Epidermal melanocyte (primary cell): ENCODE measurements around the gene WWTR1.
A peak's percentile ranks its signal among the peaks of the same experiment; 100 is the strongest.

Experiments used
- DNase-seq: peaks from one replicate; pipeline ENCODE4 v3.0.0; 2011; ENCODE audit warnings: low spot score; ENCODE audit not compliant: insufficient read length

Gene WWTR1

DNA sequence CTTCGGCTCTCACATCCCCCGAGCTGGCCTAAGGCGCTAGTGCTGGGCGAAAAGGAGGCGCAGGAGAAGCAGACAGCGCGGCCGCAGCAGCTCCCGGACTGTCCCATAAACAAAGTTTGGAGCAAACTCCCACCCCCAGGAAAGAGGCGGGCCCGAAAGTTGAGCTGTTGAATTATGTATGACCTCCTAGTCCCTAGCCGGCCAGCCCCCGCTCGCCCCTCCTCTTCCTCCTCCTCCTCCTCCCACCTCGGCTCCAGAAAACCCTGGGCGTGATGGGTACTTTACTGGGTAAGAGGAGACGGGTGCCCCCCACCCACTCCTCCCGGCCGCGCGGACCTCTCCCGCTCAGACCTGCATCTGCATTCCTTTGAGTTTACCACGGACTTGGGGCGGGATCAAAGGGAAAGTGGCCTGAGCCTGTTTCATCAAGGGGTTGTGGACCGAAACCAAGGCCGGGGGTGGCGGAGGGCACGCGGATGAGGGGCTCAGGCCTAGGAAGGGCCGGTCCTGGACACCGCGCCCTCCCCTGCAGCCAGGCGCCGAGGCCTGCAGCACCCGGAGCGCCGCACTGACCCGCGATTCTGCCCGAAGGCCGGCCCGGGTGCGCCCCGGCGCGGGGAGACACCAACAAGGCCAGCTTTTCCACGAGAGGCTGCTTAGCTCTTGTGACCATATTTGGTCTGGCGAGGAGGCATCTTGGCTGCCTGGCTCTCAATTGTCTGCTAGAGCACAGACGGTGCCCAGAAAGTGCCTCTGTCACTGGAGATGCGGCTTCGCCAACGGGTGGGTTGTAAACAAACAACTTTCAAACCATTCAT is at the start of gene WWTR1:
Gene WWTR1, minus strand, starts transcription at position 100 of the 818 bp plus-strand sequence. CDS start 719 bp downstream, outside the sequence.
- DNase-seq, result peak; percentile 82

DNA sequence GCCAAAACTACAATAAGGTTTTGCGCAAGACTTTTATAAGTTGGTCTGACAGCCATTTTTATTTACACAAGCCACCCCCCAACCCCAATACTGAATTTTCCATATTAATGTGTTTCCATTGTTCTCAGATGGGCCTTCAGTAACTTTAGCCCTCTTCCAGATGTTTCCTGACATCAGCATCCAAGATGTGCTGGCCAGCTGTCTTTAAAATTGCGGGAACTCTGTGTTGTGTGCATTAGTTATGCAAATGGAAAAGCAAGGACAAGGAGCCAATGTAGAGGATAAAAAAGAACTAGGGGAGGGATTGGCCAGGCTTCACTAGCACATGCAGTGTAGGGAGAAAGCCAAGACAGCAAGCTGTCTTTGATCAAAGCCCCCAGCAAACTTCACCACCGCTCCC is 49.1 kb upstream of the WWTR1 start:
- DNase-seq, result no peak

GRCh38 chr3:149705416-149705815 is 47.6 kb upstream of the WWTR1 start:
- DNase-seq, result no peak

DNA sequence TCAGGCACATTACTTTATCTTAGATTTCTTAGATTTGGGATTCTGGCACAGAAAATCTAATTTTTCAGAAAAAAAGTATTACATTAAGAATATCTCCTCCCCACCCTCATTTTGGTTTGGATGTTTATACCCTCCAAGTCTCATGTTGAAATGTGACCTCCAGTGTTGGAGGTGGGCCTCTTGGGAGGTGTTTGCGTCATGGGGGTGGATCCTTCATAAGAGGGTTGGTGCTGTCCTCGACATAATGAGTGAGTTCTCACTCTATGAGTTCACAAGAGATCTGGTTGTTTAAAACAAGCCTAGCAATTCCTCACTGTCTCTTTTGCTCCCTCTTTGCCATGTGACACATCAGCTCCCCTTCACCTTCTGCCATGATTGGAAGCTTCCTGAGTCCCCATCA is 45.6 kb upstream of the WWTR1 start:
- no peak for DNase-seq

DNA sequence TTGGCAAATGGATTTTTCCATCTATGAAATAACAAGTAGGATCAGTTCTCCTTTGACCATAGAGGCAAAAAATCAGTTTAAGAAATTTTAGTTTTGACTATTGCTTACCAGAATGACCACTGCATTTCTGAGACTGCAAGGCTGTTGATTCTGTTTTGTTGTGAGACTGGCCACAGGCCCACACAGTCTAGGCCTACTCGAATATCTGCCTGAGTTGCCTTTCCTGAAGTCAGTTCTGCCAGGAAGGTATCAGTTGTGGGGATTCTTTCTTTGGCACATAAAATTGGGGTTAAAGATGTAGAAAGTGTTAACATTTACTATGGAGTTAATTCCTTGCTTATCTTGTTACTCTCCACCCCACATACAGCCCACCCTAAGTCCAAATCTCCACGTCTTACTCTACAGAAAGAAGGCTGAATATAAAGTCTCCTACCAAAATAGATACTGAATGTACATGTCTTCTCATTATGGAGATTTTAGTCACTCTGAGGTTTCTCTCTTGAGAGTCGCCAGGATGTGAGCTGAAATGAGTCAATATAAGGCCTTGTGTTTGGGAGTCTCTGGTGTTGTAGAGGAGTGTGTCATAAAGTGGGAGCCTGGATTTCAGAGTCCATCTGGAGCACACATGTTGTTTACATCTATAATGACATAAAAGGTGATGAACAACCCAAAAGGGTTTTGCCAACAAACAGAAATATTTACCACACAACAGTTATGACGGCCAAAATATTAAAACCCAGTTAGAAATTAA is 45.0 kb upstream of the WWTR1 start:
- peak; percentile 44 for DNase-seq

- DNase-seq, result no peak
These were observed 44.1 kb upstream of the WWTR1 start for GRCh38 chr3:149701977-149702350.

DNA sequence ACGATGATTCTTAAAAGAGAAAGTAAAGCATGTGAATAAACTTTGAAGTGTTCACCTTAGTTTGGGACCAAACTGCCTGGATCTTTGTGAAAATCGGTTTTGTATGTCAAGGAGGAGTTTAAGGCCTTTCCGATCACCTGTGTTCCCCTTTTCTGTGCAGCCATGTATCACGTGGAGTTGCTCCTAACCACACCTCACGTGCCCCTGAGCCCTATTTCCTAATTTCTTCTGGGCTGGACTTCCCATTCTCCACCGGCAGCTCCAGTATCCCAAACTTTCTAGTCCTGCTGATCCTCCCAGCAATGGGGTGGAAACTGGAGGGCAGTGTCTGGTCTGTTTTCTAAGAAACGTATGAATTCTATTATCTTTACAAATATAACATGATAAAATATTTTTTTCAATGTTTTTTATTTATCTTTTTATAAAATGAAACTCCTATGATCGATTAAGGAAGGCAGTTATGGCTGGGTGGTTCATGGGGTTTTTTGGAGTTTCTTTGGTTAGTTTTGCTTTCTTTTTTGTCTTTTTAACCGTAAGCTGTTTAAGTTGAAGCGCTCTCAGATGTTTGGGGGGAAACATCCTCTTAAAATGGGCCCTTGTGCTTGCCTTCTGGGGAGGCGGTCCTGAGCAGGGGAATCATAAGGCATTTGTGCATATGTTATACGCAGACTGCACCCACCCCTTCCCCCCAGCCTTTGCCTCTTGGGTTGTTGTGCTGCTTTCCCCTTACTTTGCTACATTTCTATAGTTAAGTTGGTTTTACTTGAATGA is 43.6 kb upstream of the WWTR1 start:
- DNase-seq, result no peak

DNA sequence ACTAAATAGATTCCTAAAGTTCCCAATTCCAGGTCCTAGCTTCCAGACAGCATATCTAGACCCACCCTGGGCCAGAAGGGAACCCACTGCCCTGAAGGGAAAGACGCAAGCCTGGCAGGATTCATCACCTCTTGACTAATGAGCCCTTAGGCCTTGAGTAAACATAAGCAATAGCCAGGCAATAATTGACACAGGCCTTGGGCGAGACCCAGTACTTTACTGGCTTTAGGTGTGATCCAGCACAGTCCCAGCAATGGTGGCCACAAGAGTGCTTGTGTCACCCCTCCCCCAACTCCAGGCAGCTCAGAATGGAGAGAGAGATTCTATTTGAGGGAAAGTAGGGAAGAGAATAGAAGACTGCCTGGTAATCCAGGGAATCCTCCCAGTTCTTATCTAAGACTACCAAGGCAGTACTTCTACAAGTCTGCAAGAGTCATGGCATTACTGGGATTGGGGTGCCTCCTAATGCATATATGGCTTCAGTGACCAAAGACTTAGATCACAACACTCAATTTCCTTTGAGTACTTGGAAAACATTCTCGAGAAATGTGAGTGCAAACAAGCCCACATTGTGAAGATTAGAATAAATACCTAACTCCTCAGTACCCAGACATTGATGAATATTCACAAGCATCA is 30.4 kb upstream of the WWTR1 start:
- no peak for DNase-seq

DNA sequence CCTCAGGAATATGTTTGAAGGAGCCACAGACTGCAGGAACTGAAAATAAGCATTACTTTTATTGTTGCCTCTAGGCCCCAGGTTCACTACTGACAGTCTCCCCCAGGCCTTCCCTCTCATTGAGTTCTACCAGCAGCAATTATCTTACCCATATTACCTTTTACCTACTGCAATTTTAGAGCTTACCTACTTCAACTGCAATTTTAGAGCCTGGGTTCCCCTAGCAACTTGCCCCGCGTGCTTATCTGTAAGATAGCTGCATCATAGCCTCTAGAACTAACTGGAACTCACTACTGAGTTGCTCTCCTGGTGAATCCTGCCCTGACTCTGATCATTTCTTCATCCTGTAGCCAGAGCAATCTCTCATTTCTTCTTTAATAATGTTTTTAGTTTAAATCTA is 29.2 kb upstream of the WWTR1 start:
- no peak for DNase-seq

- no peak for DNase-seq
These were observed 20.6 kb upstream of the WWTR1 start for GRCh38 chr3:149678351-149678950.

- DNase-seq, result no peak
These were observed 15.6 kb upstream of the WWTR1 start for GRCh38 chr3:149673393-149673792.

DNA sequence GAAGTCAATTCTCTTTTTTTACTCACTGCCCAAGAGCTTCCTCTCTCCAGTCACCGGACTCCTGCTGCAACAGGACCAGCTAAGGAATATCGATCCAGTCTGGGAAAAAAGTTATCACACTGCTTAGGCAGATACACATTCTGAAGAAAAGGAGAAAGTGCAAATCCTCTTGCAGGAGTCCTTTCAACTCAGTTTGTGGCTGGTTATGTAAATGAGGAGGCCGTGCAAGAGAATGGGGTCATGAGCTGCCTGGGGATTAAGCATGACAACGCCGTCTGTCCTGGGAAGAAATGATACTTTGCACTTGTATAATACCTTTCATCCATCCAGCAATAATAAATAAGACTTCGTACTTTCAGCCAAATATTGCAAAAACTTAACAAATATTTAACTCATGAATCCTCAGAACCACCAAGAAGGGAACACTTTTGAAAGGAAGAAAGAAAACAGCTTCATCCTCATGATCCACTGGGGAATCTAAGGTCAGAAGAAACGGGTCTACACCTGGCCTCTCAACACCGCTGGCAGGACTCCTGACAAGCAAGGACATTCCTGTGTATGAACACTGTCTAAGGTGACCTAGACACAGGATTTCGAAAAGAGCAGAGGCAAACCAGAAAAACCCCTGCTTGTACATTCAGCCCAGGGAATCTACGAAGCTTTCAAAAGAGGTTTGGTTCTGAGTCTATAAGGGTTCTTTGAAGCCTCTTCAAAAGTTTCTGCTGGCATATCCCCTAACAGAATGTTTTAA is 13.1 kb upstream of the WWTR1 start:
- no peak for DNase-seq

DNA sequence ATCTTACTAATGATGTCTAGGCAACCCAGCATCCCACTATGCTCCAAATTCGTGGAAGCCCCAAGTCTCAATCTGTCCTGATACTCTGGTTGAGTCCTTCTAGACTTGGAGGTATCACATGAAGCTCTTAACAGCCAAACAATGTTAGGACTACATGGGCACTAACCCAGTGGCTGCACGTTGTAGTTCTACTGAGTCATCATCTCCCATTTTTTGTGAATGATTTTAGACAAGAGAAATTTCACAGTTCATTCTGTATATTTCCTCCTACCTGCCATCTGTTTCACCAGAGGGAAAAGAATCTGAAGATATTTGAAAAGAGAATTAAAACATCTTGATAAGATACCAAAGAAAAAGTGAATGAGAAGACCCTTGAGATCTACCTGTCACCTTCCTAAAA is 9.8 kb upstream of the WWTR1 start:
- no peak for DNase-seq

GRCh38 chr3:149663966-149664365 is 6.1 kb upstream of the WWTR1 start:
- no peak for DNase-seq

GRCh38 chr3:149662240-149662887 is 4.5 kb upstream of the WWTR1 start:
- DNase-seq, result no peak

DNA sequence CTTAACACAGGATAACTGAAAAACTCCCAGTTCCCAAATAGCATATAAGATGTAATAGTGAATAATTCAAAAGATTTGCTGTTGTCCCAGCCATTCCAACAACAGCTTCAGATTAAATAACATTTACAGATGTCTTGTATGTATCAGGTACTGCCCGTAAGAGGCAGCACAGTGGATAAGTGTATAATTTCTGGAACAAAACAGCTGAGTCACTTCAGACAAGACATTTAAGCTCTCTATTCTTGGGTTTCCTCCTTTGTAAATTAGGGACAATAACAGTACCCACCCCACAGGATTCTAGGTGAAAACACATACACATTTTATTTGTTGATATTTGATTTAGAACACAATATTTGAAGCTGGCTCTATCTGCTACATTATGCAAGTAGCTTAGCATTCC is 2.6 kb upstream of the WWTR1 start:
- DNase-seq, result no peak

GRCh38 chr3:149658744-149659497 is 1.1 kb upstream of the WWTR1 start:
- peak; percentile 33 for DNase-seq

DNA sequence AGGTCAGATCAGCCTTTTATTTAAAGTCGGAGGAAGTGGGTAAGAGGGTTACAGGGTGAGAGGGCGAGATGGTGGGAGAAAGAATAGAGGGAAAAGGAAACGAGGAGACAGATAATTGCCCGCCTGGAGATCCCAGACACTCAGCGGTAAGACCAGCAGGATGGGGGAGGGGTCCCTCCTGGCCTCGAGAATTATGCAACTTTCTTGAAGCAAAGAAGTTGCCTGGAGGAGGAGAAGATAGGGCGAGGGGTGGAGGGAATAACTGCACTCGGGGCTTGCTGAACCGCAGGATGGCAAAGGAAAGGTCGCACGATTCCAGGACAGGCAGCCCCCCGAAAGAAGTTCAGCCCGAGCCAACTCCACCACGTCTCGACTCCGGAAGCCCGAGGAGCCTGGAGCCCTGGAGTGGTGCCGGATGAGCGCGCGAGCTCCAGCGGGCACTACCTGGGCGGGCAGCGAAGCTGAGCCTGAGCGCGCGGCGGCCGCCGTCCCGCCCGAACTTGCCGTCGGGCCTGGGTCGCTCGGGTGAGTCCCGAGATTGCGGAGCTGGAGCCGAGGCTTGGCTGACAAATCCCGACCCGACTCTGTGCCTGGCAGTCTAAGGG is 402 bp downstream of the WWTR1 start:
- no peak for DNase-seq
